Esophagus muscularis mucosa (tissue), 3 donors: ENCODE results near the gene LRRFIP2.

Experiments
- POLR2AphosphoS5 ChIP-seq, 2 donors: sonication (generic); formaldehyde crosslinking; IDR thresholded peaks; one replicate each; pipeline ENCODE4 v1.6.1; 2017; ENCODE audit warnings: antibody characterized with exemption in 2 of 2
- TF ChIP-seq, protein P1 (sequence below), 3 experiments: fragments of 200-600 bp in 2 of 3; fragments of 450-650 bp in 1 of 3; sonication (generic) in 2 of 3; IDR thresholded peaks; one replicate each; pipeline ENCODE4 v1.5.1; 2017 to 2019; ENCODE audit warnings: antibody characterized with exemption in 3 of 3, mild to moderate bottlenecking in 2 of 3, moderate library complexity in 1 of 3

- TF ChIP-seq, protein P1, sequence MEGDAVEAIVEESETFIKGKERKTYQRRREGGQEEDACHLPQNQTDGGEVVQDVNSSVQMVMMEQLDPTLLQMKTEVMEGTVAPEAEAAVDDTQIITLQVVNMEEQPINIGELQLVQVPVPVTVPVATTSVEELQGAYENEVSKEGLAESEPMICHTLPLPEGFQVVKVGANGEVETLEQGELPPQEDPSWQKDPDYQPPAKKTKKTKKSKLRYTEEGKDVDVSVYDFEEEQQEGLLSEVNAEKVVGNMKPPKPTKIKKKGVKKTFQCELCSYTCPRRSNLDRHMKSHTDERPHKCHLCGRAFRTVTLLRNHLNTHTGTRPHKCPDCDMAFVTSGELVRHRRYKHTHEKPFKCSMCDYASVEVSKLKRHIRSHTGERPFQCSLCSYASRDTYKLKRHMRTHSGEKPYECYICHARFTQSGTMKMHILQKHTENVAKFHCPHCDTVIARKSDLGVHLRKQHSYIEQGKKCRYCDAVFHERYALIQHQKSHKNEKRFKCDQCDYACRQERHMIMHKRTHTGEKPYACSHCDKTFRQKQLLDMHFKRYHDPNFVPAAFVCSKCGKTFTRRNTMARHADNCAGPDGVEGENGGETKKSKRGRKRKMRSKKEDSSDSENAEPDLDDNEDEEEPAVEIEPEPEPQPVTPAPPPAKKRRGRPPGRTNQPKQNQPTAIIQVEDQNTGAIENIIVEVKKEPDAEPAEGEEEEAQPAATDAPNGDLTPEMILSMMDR (IDR thresholded peaks at IDR 0.05) = no peak
- TF ChIP-seq POLR2AphosphoS5 (IDR thresholded peaks at IDR 0.05) = no peak
Observed at GRCh38 chr3:37024820-37025405, 149.5 kb downstream of the LRRFIP2 start.
